ENCODE measurements around the gene FAM53B.

The FAM53B gene

DNA sequence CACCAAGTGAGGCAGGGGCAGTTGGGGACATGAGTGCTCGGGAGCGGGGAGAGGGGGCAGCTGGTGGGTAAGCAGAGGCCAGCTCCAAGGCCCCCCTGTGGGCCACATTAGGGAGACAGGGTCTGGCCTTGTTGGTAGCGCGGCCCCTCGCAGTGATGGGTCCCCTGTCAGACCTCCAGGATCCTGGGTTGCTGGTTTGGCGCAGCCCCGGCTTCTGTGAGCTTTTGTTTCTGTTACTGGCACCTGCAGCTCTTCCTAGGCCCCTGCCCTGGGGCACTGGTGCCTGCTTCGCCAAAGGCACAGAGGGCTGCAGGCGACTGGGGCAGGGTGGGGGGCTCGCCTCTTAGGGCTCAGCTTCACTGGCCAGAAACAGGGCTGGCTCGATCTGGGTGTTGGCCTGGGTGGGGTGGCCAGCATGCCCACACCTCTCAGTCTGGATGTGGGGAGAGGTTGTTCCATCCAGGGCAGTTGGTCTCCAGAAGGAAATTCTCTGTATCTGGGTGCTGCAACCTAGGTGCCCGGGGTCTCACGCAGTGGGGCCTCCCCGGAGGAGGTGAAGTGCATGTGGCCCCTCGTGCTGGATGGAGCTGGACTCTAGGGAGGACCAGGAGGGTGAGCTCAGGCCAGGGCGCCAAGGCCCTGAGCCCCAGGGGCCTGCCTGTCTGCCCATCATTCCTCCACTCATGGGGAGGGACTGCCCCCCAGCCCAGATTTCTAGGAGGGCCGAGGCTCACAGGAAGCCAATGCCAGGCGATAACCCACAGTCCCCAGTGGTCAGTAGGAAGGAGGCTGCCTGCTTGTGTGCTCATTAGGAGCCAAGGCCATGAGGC is 143.9 kb downstream of the FAM53B start:
- no peak for ATAC-seq
- no peak for TF ChIP-seq CREB5 (CRISPR knock-in tag; IDR thresholded peaks at IDR 0.05; ENCODE audit: low read depth)
- no peak for TF ChIP-seq ZNF565 (CRISPR knock-in tag; conservative IDR thresholded peaks at IDR 0.05; ENCODE audit: low read depth)
- TF ChIP-seq, protein P1, sequence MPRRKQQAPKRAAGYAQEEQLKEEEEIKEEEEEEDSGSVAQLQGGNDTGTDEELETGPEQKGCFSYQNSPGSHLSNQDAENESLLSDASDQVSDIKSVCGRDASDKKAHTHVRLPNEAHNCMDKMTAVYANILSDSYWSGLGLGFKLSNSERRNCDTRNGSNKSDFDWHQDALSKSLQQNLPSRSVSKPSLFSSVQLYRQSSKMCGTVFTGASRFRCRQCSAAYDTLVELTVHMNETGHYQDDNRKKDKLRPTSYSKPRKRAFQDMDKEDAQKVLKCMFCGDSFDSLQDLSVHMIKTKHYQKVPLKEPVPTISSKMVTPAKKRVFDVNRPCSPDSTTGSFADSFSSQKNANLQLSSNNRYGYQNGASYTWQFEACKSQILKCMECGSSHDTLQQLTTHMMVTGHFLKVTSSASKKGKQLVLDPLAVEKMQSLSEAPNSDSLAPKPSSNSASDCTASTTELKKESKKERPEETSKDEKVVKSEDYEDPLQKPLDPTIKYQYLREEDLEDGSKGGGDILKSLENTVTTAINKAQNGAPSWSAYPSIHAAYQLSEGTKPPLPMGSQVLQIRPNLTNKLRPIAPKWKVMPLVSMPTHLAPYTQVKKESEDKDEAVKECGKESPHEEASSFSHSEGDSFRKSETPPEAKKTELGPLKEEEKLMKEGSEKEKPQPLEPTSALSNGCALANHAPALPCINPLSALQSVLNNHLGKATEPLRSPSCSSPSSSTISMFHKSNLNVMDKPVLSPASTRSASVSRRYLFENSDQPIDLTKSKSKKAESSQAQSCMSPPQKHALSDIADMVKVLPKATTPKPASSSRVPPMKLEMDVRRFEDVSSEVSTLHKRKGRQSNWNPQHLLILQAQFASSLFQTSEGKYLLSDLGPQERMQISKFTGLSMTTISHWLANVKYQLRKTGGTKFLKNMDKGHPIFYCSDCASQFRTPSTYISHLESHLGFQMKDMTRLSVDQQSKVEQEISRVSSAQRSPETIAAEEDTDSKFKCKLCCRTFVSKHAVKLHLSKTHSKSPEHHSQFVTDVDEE (CRISPR knock-in tag; IDR thresholded peaks at IDR 0.05), result no peak
- no peak for TF ChIP-seq ZNF70 (CRISPR knock-in tag; IDR thresholded peaks at IDR 0.05)
- TF ChIP-seq, protein P2, sequence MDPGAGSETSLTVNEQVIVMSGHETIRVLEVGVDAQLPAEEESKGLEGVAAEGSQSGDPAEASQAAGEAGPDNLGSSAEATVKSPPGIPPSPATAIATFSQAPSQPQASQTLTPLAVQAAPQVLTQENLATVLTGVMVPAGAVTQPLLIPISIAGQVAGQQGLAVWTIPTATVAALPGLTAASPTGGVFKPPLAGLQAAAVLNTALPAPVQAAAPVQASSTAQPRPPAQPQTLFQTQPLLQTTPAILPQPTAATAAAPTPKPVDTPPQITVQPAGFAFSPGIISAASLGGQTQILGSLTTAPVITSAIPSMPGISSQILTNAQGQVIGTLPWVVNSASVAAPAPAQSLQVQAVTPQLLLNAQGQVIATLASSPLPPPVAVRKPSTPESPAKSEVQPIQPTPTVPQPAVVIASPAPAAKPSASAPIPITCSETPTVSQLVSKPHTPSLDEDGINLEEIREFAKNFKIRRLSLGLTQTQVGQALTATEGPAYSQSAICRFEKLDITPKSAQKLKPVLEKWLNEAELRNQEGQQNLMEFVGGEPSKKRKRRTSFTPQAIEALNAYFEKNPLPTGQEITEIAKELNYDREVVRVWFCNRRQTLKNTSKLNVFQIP (CRISPR knock-in tag; IDR thresholded peaks at IDR 0.05; ENCODE audit: borderline replicate concordance, low read depth), result no peak
- TF ChIP-seq SNAI2 (CRISPR knock-in tag; IDR thresholded peaks at IDR 0.05), result no peak
- TF ChIP-seq ZFP3 (CRISPR knock-in tag; IDR thresholded peaks at IDR 0.05), result no peak
- TF ChIP-seq ESRRG (CRISPR knock-in tag; IDR thresholded peaks at IDR 0.05), result no peak
- no peak for TF ChIP-seq CSRNP3 (CRISPR knock-in tag; IDR thresholded peaks at IDR 0.05)
- no peak for TF ChIP-seq BACH2 (CRISPR knock-in tag; IDR thresholded peaks at IDR 0.05; ENCODE audit: borderline replicate concordance)
- TF ChIP-seq TOX (CRISPR knock-in tag; IDR thresholded peaks at IDR 0.05; ENCODE audit: borderline replicate concordance), result no peak
- TF ChIP-seq ZNF8 (CRISPR knock-in tag; IDR thresholded peaks at IDR 0.05), result no peak
- TF ChIP-seq CSDC2 (CRISPR knock-in tag; IDR thresholded peaks at IDR 0.05), result no peak

DNA sequence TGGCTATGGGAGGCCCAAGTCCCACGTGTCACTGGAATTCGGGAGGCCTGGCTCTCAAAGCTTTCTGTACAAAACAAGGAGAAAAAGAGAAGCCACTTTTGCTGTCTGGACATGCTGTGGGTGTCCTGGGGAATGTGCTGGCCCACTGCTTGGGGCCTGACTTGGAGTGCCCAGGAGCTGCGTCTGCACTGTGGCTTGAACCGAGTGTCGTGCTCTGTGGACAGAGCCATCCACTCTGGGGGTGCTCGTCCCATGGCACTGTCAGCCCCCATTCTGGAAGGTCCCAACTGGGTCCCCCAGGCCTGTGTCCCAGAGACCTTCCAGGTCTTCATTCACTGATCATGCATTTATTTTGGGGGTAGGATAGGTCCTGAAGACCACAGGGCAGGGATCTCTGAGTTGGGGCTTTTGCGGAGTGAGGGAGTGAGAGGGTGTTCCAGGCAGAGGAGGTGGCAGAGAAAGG is 144.6 kb downstream of the FAM53B start:
- no peak for TF ChIP-seq ISL1 (CRISPR knock-in tag; IDR thresholded peaks at IDR 0.05)
- TF ChIP-seq RARB (CRISPR knock-in tag; IDR thresholded peaks at IDR 0.05), result no peak
- no peak for TF ChIP-seq GLIS3 (CRISPR knock-in tag; IDR thresholded peaks at IDR 0.05)
- TF ChIP-seq TCF4 (CRISPR knock-in tag; IDR thresholded peaks at IDR 0.05; ENCODE audit: borderline replicate concordance), result no peak
- TF ChIP-seq ZFP30 (CRISPR knock-in tag; IDR thresholded peaks at IDR 0.05), result no peak
- no peak for TF ChIP-seq ZNF565 (CRISPR knock-in tag; conservative IDR thresholded peaks at IDR 0.05; ENCODE audit: low read depth)
- no peak for TF ChIP-seq OSR1 (CRISPR knock-in tag; IDR thresholded peaks at IDR 0.05)
- no peak for TF ChIP-seq CSRNP3 (CRISPR knock-in tag; IDR thresholded peaks at IDR 0.05)
- TF ChIP-seq PPARA (CRISPR knock-in tag; IDR thresholded peaks at IDR 0.05; ENCODE audit: borderline replicate concordance), result no peak
- no peak for TF ChIP-seq CSDC2 (CRISPR knock-in tag; IDR thresholded peaks at IDR 0.05)
- TF ChIP-seq SNAI2 (CRISPR knock-in tag; IDR thresholded peaks at IDR 0.05), result no peak
- ATAC-seq, result no peak

Data from SK-N-SH treated with all-trans-retinoic acid at 6 μM for 48 hours (cell line).